Measurements from ENCODE around the gene CENPP.

The CENPP gene

DNA sequence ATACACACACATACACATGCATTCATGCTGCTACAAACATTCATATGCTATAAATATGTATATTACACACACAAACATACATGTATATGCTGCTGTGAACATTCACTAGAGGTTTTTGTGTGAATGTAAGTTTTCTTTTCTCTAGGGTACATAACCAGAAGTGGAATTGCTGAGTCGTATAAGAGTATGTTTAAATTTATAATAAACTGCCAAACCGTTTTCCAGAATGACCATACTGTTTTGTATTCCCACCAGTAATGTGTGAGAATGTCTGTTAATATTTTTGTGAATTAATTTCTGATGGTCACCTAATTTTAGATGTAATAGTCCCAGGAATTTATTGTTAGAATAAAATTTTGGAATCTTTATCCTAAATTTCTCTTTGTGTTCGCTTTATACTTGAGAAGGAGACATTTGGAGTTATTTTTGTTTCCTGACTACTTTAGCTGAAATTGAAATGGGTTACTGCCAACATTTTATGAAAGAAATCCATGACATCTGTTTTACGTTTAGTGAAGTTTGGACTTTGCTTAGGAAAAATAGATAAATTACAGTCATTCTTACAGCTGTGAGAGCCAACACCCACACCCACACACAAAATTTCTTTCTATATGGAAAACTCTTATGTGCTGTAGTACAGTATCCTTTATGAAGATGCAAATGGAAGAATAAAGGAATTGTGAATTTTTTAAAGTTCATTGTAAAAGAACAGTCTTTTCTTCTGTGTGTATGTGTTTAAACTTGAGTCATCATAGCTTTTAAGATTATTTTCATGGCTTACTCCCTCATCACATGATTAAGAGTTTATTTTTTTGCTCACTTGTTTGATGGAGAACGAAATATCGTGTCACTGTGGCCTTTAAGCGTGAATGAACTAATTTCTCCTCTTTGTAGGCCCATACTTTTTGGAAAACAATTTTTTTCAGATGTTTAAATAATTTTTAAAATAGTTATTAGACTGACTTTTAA, 24.3 kb downstream of the CENPP start:
- TF ChIP-seq, protein P1, sequence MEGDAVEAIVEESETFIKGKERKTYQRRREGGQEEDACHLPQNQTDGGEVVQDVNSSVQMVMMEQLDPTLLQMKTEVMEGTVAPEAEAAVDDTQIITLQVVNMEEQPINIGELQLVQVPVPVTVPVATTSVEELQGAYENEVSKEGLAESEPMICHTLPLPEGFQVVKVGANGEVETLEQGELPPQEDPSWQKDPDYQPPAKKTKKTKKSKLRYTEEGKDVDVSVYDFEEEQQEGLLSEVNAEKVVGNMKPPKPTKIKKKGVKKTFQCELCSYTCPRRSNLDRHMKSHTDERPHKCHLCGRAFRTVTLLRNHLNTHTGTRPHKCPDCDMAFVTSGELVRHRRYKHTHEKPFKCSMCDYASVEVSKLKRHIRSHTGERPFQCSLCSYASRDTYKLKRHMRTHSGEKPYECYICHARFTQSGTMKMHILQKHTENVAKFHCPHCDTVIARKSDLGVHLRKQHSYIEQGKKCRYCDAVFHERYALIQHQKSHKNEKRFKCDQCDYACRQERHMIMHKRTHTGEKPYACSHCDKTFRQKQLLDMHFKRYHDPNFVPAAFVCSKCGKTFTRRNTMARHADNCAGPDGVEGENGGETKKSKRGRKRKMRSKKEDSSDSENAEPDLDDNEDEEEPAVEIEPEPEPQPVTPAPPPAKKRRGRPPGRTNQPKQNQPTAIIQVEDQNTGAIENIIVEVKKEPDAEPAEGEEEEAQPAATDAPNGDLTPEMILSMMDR (IDR thresholded peaks at IDR 0.05): no peak
- H3K27ac ChIP-seq: peak overlapping the region; percentile 68 to 73
- DNase-seq (ENCODE audit: low spot score): no peak
- H3K4me3 ChIP-seq: peak overlapping the region; percentile 8

DNA sequence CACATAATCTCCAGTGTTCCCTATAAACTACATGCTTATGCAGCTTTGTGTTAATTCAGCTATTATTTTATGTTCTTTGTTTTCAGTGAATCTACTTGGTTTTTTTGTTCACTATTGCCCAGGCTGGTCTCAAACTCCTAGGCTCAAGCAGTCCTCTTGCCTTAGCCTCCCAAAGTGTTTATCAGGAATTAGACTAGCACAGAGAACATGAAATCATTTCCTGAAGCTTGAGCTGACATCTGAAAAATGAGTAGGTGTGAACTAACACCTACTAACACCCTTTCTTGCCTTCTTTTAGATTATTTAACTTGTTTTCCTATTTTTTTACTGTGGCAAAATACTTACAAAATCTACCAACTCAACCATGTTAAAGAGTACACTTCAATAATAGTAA, 25.0 kb downstream of the CENPP start:
- Histone ChIP-seq H3K27ac (peak overlapping the region; percentile 68 to 73), H3K4me3 (peak overlapping the region; percentile 8)
- DNase-seq (ENCODE audit: low spot score): no peak
- TF ChIP-seq, protein P1 (IDR thresholded peaks at IDR 0.05): no peak

DNA sequence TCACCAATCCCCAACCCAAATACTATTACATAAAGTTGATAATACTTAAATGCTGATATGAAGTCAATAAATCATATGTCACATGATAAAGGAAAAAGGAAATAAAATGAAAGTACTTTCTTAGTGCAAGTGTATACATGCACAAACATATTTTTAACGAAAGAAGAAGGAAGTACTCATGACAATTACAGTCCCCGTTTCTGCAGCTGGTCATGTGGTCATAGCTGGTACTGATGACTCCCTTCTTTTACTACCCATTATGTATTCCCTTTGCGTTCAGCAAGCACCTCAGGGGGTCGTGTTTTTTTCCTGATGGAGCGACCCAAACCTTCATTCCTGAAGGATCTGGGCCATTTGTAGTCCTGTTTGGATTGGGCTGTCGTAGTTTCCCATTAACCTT, 27.3 kb downstream of the CENPP start:
- peak overlapping the region; percentile 36 to 77 for H3K27ac ChIP-seq
- no peak for DNase-seq (ENCODE audit: low spot score)

DNA sequence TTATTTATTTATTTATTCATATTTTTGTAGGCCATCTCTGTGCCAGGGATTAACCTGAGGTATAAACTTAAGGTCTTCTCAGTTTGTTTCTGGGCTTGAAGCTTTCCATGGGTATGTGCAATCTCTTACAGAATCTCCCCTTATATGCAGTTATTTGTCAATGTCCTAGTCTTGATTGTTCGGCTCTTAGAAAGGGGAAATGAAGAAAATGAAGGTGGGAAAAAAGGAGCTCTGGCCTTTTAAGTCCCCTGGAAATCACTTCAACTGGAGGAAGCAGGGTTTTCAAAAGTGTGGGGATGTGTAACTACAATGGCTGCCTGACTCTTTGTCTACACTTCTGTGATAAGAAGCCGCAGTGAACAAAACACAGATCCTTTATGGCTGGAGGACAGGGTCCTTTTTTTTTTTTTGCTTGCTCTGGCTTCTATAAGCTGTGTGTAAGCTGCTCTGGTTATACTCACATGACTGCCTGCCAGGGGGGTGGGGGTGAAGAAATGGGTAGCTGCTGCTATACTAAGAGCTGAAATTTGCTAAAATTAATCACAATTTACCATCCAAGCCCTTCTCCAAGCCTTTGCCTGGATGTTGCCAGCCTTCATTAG, 33.7 kb downstream of the CENPP start:
- no peak for DNase-seq (ENCODE audit: low spot score)
- H3K27ac ChIP-seq: no peak overlapping the region
- no peak overlapping the region for H3K4me3 ChIP-seq
- TF ChIP-seq, protein P1 (IDR thresholded peaks at IDR 0.05): no peak

More for the DNA sequence above, 27.3 kb downstream of the CENPP start:
- TF ChIP-seq, protein P1 (IDR thresholded peaks at IDR 0.05): no peak
- H3K4me3 ChIP-seq: no peak overlapping the region

DNA sequence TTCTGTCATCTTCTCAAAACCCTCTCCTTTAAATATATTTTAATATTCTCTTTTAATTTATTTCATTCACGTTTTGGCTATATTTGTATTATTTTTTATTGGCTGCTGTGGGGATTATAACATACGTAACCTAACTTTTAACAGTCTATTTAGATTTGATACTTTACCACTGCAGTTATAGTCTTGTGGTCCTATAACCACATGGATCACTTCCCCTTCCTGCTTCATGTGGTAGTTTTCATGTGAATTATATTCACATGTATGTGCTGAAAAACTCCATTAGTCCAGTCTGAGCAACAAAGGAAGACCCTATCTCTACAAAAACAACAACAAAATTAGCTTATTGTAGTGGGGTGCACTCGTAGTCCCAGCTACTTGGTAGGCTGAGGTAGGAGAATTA, 34.3 kb downstream of the CENPP start:
- no peak for DNase-seq (ENCODE audit: low spot score)
- TF ChIP-seq, protein P1 (IDR thresholded peaks at IDR 0.05): no peak
- Histone ChIP-seq H3K27ac (no peak overlapping the region), H3K4me3 (no peak overlapping the region)

DNA sequence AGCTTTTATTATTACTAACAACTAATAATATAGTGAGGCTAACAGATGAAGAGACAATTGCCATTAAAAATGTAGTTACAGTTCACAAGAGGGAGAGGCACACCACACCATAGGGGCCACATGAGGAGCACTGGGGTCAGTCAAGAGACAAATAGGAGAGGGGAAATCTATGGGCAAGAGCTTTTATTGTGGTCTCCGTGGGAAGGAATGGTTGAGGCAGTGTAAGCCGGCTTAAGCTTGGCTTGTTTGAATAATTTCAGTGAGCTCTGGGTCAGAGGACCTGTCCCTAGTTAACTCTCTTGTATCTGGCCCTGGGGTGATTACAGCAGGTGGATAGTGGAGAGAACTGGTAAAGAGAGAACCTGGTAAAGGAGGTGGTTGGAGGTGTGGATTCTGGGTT, 43.3 kb downstream of the CENPP start:
- DNase-seq (ENCODE audit: low spot score): no peak
- TF ChIP-seq, protein P1 (IDR thresholded peaks at IDR 0.05): no peak
- no peak overlapping the region for H3K27ac ChIP-seq
- H3K4me3 ChIP-seq: no peak overlapping the region

All from coronary artery (tissue), 2 donors.